Activated T-cell treated with anti-CD3 and anti-CD28 coated beads for 48 hours (primary cell): ENCODE measurements around the gene ANK3.

Experiments used
- DNase-seq: peaks from one replicate; pipeline ENCODE4 v3.0.0-alpha.2; 2020; ENCODE audit warnings: low read depth

ANK3 gene

GRCh38 chr10:60341969-60342368, 47.7 kb downstream of the ANK3 start:
- no peak for DNase-seq

GRCh38 chr10:60340973-60341372, 48.7 kb downstream of the ANK3 start:
- DNase-seq, result no peak

- no peak for DNase-seq
Measured at GRCh38 chr10:60339757-60340156, 49.9 kb downstream of the ANK3 start.

DNA sequence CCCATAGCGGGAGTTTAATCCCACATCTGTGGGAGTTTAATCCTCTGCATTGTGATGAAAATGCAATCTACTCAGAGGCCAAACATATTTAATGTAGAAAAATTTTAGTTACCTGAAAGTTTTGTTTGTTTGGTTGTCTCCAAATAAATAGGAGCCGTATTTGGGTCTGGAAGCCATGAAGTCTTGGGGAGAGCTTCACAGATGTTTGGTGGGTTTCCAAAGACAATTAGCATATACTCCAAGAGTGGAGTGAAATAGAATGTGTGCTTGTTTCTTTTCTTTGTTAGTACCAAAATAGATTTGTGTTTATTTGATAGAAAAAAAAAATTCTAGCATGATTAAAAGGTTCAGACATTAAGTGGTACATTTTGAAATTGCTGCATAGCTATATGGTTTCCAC, 50.9 kb downstream of the ANK3 start:
- no peak for DNase-seq

- no peak for DNase-seq
Measured at GRCh38 chr10:60338002-60338564, 51.6 kb downstream of the ANK3 start.

- DNase-seq, result no peak
Measured at GRCh38 chr10:60336901-60337630, 52.6 kb downstream of the ANK3 start.

DNA sequence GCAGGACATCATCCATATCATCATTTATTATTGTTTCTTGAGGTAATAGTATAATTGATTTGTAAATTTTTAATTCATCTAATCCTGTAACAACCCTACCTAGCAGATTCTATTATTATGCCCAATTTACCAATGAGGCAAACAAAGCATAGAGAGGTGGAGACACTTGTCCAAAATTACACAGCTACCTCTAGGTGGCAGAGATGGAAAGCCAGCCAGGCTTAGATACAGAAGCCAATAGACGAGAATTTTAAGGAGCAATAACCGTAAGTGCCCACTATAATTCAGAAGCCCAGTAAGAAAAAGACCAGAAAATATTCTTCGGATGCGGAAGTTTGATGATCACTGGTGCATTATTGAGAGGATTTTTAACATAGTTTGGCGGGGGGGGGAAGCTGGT, 54.0 kb downstream of the ANK3 start:
- DNase-seq, result no peak

DNA sequence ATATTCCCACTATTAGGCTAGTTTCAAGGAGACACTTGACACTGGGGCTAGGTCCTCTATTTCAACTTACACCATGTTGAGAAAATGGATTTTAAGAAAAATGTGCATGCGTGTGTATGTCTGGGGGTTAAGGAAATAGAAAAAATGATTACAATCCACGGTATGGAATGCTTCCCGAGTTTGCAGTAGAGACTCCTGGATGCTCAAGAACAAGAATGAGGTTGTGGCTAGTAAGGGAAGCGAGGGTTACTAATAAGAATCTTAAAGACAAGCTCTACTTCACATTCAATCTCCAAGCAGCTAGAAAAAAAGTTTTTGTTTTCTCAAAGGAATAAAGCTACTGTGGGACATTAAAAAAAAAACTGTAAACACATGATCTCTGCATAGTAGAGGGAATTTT, 54.7 kb downstream of the ANK3 start:
- DNase-seq, result no peak

DNA sequence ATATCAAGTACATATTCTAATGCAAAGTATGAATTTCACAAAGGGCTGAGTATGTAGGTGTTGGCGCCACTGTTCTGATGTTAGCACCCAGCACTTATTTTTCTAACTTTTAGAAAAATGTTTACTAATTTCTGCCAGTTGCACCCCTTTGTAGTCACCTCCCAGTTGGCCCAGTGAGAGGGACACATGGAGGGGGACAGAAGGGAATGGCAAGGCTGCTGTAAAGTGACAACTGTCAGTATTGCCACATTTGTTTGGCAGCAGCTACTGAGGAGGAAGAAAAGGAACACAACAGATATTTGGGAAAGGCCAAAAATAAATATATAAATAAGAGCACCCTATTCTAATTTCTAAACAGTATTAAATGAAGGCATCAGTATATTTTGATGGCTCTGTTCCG, 57.3 kb downstream of the ANK3 start:
- no peak for DNase-seq

- no peak for DNase-seq
Measured at GRCh38 chr10:60331886-60332285, 57.8 kb downstream of the ANK3 start.

GRCh38 chr10:60323162-60323561, 66.5 kb downstream of the ANK3 start:
- no peak for DNase-seq

DNA sequence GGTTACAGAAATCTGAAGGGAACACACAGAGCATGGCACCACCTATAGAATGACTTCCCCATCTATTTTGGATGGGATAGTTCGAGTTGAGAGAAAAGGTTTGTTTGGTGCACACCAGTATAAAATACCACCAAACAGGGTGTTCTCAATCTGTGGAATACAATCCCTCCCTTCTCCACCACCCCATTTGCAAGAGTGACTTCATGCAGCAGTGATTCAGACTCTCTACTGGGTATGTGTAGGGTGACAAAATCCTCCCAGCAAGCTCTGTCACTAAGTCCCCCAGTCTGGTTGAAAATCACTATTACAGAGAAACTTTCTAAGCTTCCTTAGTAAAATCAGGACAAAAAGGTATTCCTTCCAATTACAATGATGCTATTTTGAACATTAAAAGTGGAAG, 69.0 kb downstream of the ANK3 start:
- DNase-seq, result no peak

GRCh38 chr10:60316029-60316428, 73.6 kb downstream of the ANK3 start:
- no peak for DNase-seq

DNA sequence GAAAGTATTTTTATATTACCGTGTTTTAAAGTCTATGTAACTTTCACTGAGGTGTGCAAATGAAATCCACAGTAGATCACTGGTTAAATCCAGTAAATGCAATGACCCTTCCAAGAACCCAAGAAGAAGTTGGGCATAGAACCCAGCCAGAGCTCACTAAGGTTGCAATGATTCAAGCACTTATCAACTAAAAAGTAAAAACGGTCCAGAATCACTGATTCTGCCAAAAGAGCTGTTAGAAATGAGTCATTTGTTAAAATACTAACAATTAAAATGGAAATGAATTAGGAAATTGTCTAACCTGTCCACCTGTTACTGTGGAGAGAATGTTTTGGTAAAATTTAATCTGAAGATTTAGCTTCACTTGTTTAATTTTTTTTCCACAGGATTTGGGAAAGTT, 74.4 kb downstream of the ANK3 start:
- no peak for DNase-seq

DNA sequence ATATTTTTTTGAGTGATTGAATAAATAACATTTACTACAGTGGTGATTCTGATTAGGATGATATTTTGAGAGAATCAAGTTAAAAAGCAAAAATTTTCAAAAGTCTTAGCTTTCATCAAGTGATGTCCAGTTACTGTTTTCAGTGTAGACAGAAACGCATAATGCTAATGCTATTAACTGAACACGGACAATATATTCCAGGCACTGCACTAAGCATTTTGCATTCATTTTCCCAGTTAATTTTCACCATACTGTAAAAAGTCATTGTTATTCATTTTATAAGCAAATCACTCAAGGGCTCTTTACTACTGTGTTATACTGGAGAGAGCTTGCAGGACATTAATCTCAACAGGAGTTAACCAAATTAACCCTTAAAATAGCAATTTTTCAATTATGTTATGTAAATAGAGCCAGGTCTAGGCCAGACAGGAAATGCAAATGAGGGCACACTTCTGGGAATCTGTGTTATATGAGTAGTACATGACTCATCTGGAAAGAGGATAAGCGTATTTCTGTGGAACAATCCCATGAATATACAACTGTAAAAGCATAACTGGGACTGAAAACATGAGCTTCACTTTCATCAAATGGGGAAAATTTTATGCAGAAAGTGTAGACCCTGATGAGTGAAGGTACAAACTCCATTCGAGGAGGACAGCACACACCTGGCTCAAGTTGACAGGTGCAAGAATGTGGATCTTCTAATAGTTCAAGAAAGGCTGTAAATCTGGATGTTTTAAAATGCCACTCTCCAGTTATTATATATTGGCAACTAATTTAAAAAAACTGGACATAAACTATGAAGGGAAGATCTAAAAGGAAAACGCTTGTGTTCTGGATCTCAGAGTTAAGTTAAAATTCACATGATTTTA, 75.4 kb downstream of the ANK3 start:
- no peak for DNase-seq

- DNase-seq, result no peak
Measured at GRCh38 chr10:60313589-60313952, 76.1 kb downstream of the ANK3 start.

GRCh38 chr10:60312818-60313588, 76.7 kb downstream of the ANK3 start:
- no peak for DNase-seq

- no peak for DNase-seq
Measured at GRCh38 chr10:60311821-60312220, 77.9 kb downstream of the ANK3 start.

GRCh38 chr10:60310740-60311139, 78.9 kb downstream of the ANK3 start:
- DNase-seq, result no peak

- DNase-seq, result no peak
Measured at GRCh38 chr10:60309891-60310290, 79.8 kb downstream of the ANK3 start.

DNA sequence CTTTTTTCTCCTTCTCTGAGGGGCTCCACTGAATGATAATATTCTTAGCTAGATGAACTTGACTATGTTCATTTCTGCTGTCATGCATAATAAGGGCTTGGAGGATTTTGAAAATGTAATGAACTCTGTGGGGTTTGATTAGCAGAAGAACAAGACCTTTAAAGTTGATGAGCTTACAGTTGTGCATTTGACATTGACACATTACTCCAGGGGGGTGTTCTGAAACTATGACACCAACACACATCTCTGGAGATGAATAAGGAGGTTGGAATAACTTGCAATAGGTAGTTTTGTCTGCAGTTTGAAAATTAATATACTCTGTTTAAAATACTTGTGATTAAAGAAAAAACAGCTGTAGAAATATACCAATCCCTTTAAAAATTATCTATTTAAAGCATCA, 80.3 kb downstream of the ANK3 start:
- no peak for DNase-seq

DNA sequence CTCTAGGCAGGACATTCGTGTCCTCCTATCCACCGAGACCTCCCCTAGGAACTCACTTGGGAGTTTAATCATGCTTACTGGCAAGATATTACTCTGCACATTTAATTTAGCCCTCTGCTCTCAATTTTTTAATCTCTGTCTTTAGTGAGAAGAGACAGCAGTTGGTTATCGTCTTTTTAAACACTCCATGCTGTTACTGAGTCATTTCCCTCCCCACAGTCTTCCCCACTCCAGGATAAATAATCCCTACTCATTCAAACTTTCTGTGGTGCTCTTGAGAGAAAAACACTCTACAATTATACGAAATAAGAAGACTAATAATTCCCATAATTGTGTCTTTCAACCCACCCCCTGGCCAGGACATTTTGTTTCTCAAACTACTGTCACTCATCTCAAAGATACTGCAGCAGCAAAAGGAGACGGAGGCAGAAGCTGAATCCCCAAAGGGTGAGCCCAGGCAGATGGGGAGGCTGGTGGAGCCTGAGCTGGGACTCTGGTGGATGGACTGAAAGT, 84.2 kb downstream of the ANK3 start:
- DNase-seq, result no peak
